Nephron progenitor cell (in vitro differentiated cells): ENCODE data around the gene FOXD2.
"Not testable (repeated sequence)": the region's sequence is repeated elsewhere in the genome, so short reads cannot be mapped to it uniquely, and the experiment has no call there.

Experiments used
- DNase-seq: peaks from one replicate; pipeline ENCODE4 v3.0.0; 2021
- H3K27ac Mint-ChIP-seq: 2 replicates; pipeline ENCODE4 v1.8.0; 2021; ENCODE audit warnings: mild to moderate bottlenecking, moderate library complexity, mixed read lengths
- H3K27me3 Mint-ChIP-seq: 2 replicates; pipeline ENCODE4 v1.8.0; 2021; ENCODE audit warnings: mild to moderate bottlenecking, low read depth, mixed read lengths; ENCODE audit not compliant: poor library complexity
- H3K36me3 Mint-ChIP-seq: 2 replicates; pipeline ENCODE4 v1.8.0; 2021; ENCODE audit warnings: low read depth, mixed read lengths
- H3K4me1 Mint-ChIP-seq: 2 replicates; pipeline ENCODE4 v1.8.0; 2021; ENCODE audit warnings: mixed read lengths
- H3K4me3 Mint-ChIP-seq: 2 replicates; pipeline ENCODE4 v1.8.0; 2021; ENCODE audit warnings: mild to moderate bottlenecking, moderate library complexity, mixed read lengths
- H3K9me3 Mint-ChIP-seq: 2 replicates; pipeline ENCODE4 v1.8.0; 2021; ENCODE audit warnings: mild to moderate bottlenecking, moderate library complexity, mixed read lengths
- CTCF ChIP-seq: fragments of 200-600 bp; sonication (generic); IDR thresholded peaks from 2 replicates; pipeline ENCODE4 v1.5.0; 2021; ENCODE audit warnings: antibody characterized with exemption

FOXD2 gene

GRCh38 chr1:47450606-47451005, 12.8 kb downstream of the FOXD2 start:
- Mint-ChIP-seq H3K9me3 (no peaks in the 10 kb centered on the region), H3K27ac (no peak overlapping the region), H3K4me1 (peaks cover 59% of the 10 kb centered on the region), H3K4me3 (no peak overlapping the region), H3K36me3 (peaks cover 26% of the 10 kb centered on the region), H3K27me3 (peaks cover 12% of the 10 kb centered on the region)
- no peak for TF ChIP-seq CTCF
- DNase-seq: no peak

- Mint-ChIP-seq H3K27me3 (peaks cover 29% of the 10 kb centered on the region), H3K27ac (no peak overlapping the region), H3K4me1 (peaks cover 46% of the 10 kb centered on the region), H3K9me3 (no peaks in the 10 kb centered on the region), H3K36me3 (peaks cover 10% of the 10 kb centered on the region), H3K4me3 (no peak overlapping the region)
- no peak for DNase-seq
- TF ChIP-seq CTCF: no peak
These were observed 14.6 kb downstream of the FOXD2 start for GRCh38 chr1:47452426-47452825.

GRCh38 chr1:47453910-47454309, 16.1 kb downstream of the FOXD2 start:
- not testable (repeated sequence) for H3K27ac Mint-ChIP-seq, H3K9me3 Mint-ChIP-seq, H3K4me3 Mint-ChIP-seq, DNase-seq, H3K36me3 Mint-ChIP-seq
- peaks cover 44% of the 10 kb centered on the region for H3K27me3 Mint-ChIP-seq
- peaks cover 40% of the 10 kb centered on the region for H3K4me1 Mint-ChIP-seq

GRCh38 chr1:47456250-47456649, 18.4 kb downstream of the FOXD2 start:
- H3K36me3 Mint-ChIP-seq: no peaks in the 10 kb centered on the region
- no peak for DNase-seq
- no peak for TF ChIP-seq CTCF
- no peaks in the 10 kb centered on the region for H3K9me3 Mint-ChIP-seq
- H3K27ac Mint-ChIP-seq: no peak overlapping the region
- no peak overlapping the region for H3K4me3 Mint-ChIP-seq
- H3K4me1 Mint-ChIP-seq: peaks cover 26% of the 10 kb centered on the region
- peaks cover 67% of the 10 kb centered on the region for H3K27me3 Mint-ChIP-seq

GRCh38 chr1:47457547-47457946, 19.7 kb downstream of the FOXD2 start:
- Mint-ChIP-seq H3K27me3 (peaks cover 80% of the 10 kb centered on the region), H3K4me1 (peaks cover 18% of the 10 kb centered on the region)
- H3K36me3 Mint-ChIP-seq, DNase-seq, H3K27ac Mint-ChIP-seq, H3K9me3 Mint-ChIP-seq, H3K4me3 Mint-ChIP-seq: not testable (repeated sequence)

GRCh38 chr1:47459253-47459788, 21.5 kb downstream of the FOXD2 start:
- H3K27me3 Mint-ChIP-seq: peaks cover 95% of the 10 kb centered on the region
- H3K4me3 Mint-ChIP-seq: no peak overlapping the region
- no peaks in the 10 kb centered on the region for H3K36me3 Mint-ChIP-seq
- H3K9me3 Mint-ChIP-seq: no peaks in the 10 kb centered on the region
- TF ChIP-seq CTCF: no peak
- no peak overlapping the region for H3K27ac Mint-ChIP-seq
- no peak for DNase-seq
- H3K4me1 Mint-ChIP-seq: peaks cover 23% of the 10 kb centered on the region

GRCh38 chr1:47460040-47460439, 22.2 kb downstream of the FOXD2 start:
- H3K4me3 Mint-ChIP-seq: no peak overlapping the region
- no peaks in the 10 kb centered on the region for H3K9me3 Mint-ChIP-seq
- H3K27ac Mint-ChIP-seq: no peak overlapping the region
- DNase-seq: no peak
- no peak for TF ChIP-seq CTCF
- peaks cover 94% of the 10 kb centered on the region for H3K27me3 Mint-ChIP-seq
- peaks cover 23% of the 10 kb centered on the region for H3K4me1 Mint-ChIP-seq
- no peaks in the 10 kb centered on the region for H3K36me3 Mint-ChIP-seq
